Mucosa of gallbladder (tissue), 1 donor: ENCODE results near the gene AQP9. TPM values are rescaled to one million over a fixed set of nuclear protein-coding genes. Genes with fewer than 3 reads are reported as not detected.
"Not testable (repeated sequence)": the region's sequence is repeated elsewhere in the genome, so short reads cannot be mapped to it uniquely, and the experiment has no call there.

Experiments used
- DNase-seq: peaks from one replicate; pipeline ENCODE4 v3.0.0-alpha.2; 2020; ENCODE audit warnings: low spot score
- total RNA-seq: library from RNA; stranded (reverse); gene quantifications from one replicate; pipeline ENCODE4 v1.2.1, GENCODE V29; 2021
- donor health status: DM: no; HTN: no; CAD: no.

AQP9 gene
- total RNA-seq, 1 donor from 2014 or later = 0.35 TPM

DNA sequence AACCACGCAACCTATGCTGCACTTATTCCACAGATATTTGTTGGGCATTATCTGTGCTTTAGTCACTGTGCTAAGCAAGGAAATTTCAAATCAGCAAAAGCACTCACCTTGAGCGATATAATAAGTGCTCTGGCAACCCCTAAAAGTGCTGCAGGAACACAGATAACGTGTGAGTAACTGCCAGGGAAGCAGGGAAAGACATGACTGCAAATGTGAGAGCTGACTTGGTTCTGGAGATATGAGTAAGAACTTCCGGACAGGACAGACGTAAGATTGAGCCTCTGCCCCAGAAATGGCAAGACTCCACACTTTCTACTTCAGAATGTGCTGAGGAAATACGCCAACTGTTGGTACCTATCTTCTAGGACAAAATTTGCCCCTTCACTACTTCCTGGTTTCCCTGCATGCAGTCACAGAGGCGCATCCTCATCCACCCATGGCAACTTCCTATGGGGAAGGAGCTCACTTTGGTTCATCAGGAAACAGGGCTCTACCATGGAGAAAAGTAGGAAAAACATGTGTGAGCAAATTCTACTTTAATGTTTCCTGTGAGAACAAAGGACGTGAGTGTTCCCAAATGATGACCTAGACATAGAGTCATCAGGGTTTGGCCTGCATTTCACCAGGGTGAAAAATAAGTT, 41.7 kb downstream of the AQP9 start:
- no peak for DNase-seq

GRCh38 chr15:58182460-58183163, 44.4 kb downstream of the AQP9 start:
- peak; percentile 14 for DNase-seq

DNA sequence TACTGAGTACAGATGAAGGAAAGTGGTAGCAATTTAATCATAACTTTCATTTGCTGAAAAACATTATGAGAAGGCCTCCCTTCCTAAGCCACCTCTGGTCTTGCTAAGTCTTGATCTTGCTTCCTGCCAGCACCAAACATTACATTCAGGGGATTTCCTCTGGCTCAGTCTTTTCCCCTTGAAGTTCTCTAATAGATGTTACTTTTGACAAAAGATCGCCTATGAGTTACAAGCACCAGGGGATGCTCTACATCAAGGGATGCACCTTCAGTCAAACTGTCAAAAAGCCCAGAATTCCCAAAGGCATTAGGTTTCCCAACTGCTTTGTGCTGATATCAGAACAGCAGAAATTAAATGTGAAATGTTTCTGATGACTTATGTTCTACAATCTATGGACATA, 47.3 kb downstream of the AQP9 start:
- no peak for DNase-seq

DNA sequence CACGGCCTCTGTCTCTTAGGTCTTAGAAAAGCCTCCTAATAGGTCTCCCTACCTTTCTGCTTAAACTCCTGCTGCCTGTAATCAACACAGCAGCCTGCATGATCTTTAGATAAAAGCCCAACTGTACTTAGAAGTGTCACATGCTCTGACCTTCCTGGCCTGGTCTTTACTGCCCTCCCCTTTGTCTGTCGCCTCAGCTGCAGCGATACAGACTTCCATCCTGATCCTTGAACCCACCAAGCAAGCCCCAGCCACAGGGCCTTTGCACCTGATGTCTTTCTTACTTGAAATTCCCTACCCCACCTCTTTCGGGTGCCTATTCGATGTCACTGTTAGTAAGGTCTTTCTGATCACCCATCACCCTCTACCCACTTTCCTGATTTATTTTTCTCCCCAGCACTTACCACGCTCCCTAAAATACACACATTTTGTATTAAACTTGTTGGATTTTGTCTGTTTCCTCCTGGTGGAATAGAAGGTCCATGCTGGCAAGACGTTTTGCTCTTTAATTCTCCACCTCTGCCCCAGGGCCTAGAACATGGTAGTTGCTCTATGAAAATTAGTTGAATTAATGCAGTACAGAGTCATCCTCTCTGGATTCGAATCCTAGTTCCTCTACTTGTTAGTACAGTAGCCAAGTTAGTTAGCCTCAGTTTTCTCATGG, 51.1 kb downstream of the AQP9 start:
- no peak for DNase-seq

DNA sequence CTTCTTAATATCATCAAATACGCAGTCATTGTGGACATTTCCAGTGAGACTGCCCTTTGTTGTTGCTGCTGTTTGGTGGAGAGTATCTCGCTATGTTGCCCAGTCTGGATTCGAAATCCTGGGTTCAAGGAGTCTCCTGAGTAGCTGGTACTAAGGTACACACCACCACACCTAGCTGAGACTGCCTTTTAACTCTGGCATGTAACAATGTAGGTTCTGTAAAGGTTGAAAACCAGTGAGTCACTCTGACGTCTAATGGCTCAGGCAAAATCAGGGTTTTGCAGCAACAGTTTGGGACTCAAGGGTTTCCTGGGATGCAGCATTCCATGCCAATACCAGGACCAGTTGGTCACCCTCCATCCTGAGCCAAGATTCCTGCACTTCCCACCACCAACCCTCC, 52.2 kb downstream of the AQP9 start:
- no peak for DNase-seq

GRCh38 chr15:58193636-58194035, 55.5 kb downstream of the AQP9 start:
- DNase-seq = not testable (repeated sequence)

DNA sequence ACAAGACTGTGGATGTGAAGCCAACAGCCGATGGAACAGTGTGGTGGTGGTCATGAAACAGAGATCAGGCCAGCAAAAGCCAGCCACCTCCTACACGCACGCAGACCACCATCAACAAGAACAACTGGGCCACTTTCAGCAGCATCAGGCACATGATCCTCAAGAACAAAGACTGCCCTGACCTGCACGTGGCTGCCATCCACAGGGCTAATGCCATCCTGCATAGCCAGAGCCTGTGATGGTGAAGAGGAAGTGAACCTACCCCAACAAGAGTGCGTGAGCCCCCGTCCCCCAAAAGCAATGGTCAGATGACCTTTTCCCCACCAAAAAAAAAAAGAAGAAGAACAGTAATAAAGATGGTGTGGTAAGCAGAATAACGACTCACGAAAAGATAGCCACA, 62.6 kb downstream of the AQP9 start:
- no peak for DNase-seq

DNA sequence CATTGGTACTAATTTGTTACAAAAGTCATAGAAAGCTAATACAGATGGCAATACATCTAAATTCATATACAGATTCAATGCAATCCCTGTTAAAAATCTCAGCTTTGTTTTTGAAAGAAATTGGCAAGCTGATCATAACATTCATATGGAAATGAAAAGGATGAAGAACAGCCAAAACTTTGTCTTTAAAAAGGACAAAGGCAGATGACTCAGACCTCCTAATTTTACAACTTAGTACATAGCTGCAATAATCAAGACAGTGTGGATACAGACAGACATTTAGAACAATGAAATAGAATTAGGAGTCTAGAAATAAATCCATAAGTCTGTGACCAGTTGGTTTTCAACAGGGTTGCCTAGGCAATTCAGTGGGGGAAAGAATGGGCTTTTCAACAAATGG, 63.3 kb downstream of the AQP9 start:
- no peak for DNase-seq

- no peak for DNase-seq
These were observed 65.4 kb downstream of the AQP9 start for GRCh38 chr15:58203537-58203936.

DNA sequence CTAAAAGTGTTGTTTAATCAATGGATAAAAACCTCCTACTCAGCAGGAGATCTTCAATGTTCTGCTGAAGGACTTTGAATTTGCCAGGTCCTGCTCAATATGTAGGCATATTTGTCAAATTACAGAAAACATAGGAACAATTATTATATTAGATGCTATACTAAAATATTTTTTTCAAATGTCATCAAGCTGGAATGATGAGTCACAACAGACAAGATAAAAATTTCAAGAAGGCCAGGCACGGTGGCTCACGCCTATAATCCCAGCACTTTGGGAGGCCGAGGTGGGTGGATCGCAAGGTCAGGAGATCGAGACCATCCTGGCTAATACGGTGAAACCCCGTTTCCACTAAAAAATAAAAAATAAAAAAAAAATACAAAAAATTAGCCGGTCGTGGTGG, 68.0 kb downstream of the AQP9 start:
- DNase-seq = no peak

DNA sequence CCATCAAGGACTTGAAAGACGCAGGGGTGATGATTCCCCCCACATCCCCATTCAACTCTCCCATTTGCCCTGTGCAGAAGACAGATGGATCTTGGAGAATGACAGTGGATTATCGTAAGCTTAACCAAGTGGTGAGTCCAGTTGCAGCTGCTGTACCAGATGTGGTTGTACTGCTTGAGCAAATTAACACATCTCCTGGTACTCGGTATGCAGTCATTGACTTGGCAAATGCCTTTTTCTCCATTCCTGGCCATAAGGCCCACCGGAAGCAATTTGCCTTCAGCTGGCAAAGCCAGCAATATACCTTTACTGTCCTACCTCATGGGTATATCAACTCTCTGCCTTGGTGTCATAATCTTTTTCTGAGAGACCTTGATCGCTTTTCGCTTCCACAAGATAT, 70.0 kb downstream of the AQP9 start:
- not testable (repeated sequence) for DNase-seq

GRCh38 chr15:58209007-58209481, 70.9 kb downstream of the AQP9 start:
- DNase-seq = not testable (repeated sequence)

GRCh38 chr15:58210031-58210430, 71.8 kb downstream of the AQP9 start:
- not testable (repeated sequence) for DNase-seq

- DNase-seq = no peak
These were observed 74.8 kb downstream of the AQP9 start for GRCh38 chr15:58212909-58213526.

DNA sequence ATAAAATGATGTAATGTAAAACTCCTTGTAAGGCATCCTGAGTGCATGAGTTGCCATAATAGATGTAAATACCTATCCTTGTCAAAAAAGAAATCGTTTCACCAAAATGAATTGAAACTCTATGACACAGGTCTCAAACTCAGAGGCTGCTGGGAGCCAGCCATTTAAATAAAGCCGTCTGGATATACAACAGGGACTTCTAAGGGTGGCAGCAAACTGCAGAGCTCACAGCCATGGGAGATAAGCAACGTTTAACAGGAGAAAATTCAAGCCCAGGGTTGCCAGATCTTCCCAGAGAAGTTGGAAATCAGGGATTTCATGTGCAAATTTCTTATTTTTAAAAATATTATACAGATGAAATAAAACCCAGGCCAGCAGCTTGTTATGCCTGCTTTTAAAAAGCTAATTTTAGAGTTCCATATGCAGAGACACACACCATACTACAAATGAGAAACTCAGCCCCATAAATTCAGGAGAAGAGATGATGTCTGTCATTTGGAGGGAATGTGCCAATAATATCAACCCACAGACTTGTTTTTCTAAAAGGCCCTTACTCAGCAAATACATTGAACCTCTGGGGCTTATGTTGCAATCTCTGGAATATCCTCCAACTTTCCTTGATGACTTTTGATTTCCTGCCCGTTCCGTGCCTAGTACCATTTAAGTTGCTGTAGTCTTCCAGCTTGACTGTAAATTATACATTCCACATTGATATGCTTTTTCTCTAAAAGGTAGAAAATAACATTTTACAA, 75.6 kb downstream of the AQP9 start:
- no peak for DNase-seq

- no peak for DNase-seq
These were observed 76.6 kb downstream of the AQP9 start for GRCh38 chr15:58214591-58215340.

GRCh38 chr15:58217460-58217859, 79.3 kb downstream of the AQP9 start:
- no peak for DNase-seq

DNA sequence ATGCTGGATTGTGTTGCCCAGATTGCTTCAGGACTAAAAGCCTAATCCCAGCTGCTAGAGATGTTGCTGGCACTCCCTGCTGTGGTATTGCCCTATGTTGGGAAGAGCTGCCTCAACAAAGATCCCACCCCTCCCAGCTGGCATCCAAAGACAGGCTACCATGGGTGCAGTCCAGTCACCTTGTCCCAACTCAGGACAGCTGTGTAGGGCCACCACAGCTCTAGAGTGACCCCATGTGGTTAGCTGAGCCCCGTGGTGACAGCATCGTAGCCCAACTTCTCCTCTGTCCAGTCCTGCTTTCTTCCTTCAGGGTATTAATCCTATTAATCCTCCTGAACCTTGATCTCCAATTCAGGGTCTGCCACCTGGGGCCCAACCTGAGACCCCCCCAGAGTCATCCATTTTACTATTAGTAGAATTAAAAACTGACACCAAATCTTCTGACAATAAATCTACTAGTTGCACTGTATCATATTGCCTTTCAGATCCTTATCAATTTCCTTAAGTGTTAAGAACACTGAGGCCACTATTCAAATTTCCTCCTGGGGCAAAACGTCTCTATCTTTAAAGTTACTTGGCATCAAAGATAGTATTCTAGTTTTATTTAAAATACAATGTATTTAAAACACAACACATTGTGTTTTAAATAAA, 83.5 kb downstream of the AQP9 start:
- no peak for DNase-seq

- no peak for DNase-seq
These were observed 84.5 kb downstream of the AQP9 start for GRCh38 chr15:58222679-58223078.

DNA sequence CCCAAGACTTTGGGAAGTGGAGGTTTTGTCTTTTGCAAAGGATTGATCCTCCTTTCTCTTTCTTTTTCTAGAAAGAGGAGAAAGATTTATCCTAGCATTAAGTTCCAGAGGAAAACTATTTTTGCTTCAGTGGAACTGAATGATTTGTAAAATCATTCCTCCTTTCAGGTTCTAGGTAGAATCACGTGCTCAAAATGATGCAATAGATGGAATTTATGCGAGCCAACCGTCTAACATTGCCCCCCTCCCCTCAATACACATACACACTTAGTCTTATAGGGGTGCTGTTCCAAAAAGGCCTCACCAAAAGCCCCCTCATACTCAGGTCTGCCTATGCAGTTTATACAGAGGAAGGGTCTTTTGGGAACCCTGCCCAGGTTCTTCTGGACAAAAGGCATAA, 85.3 kb downstream of the AQP9 start:
- DNase-seq = no peak

DNA sequence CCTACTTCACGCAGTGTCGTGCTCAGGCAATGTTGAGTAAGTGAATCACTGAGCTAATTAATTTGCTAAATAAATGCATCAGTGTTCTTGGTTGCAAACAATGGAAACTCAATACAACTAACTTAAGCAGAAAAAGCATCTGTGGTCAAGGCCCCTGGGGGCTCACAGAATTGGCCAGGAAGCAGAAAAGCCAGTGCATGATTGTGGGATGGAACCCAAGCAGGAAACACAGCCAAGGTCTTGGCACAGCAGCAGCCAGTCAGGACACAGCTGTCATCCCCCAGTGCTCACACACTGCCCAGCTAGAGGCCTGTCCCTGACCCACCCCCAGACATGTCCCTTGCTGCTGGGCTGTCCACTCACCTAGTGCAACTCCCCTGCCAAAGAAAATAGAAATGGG, 85.9 kb downstream of the AQP9 start:
- no peak for DNase-seq
